ENCODE measurements around the gene MUC3A. TPM values are rescaled to one million over a fixed set of nuclear protein-coding genes. Genes with fewer than 3 reads are reported as not detected.

MUC3A gene
- total and polyA plus RNA-seq, 2 of the 4 experiments (the other 2 are of a cell fraction): 0.05 TPM; not detected in 1

GRCh38 chr7:100967292-100967863 lies 18.0 kb downstream of the MUC3A start:
- no peak for DNase-seq
- H3K4me1 ChIP-seq (ENCODE audit: control insufficient read depth, insufficient read depth, low read length): no peaks in the 10 kb centered on the region
- H3K79me1 ChIP-seq (ENCODE audit: low read depth in 1 of 2, low read length in 2 of 2): no peaks in the 10 kb centered on the region
- H4K8ac ChIP-seq (ENCODE audit: low read depth in 2 of 2, low read length in 2 of 2): no peak overlapping the region
- POLR2A ChIA-PET (ENCODE audit: unreplicated experiment): no interaction called here
- dilution Hi-C loops (cut with HindIII; ENCODE audit: low sequenced_read_pairs, unreplicated experiment): no loop called here
- no peaks in the 10 kb centered on the region; the same call in 1 of the 2 replicates for H4K20me1 ChIP-seq (ENCODE audit: insufficient read depth, low read length)
- H2AK9ac ChIP-seq (replicated peaks; ENCODE audit: low read depth, low read length, poor library complexity): no peak overlapping the region
- no peak overlapping the region for H2BK5ac ChIP-seq (ENCODE audit: low read depth, low read length, poor library complexity, severe bottlenecking)
- BruUV-seq (replicated peaks): no TSS peak
- H3K9me3 ChIP-seq (ENCODE audit: control insufficient read depth, insufficient read depth, low read length): no peaks in the 10 kb centered on the region; the same call in 1 of the 2 replicates
- H3K9ac ChIP-seq (ENCODE audit: low read depth, low read length): no peak overlapping the region
- H3K18ac ChIP-seq (ENCODE audit: low read depth, low read length): no peak overlapping the region
- H3K14ac ChIP-seq (replicated peaks; ENCODE audit: low read depth, low read length): no peak overlapping the region
- no peak overlapping the region for H2BK15ac ChIP-seq (ENCODE audit: low read depth, low read length)
- intact Hi-C loops (cut with micrococcal nuclease): no loop called here
- in situ Hi-C loops (cut with MboI; ENCODE audit: low sequenced_read_pairs): loop anchor here (5.0 to 25.0 kb wide), 2 partner anchors 95 to 495 kb away; no protein-coding TSS in a partner anchor
- H3K56ac ChIP-seq (ENCODE audit: extremely low read depth, insufficient read depth, low read length): no peak overlapping the region
- peaks cover 58% of the 10 kb centered on the region for H3K27me3 ChIP-seq (ENCODE audit: control insufficient read depth, insufficient read depth, low read length)
- no peak for TF ChIP-seq RAD21 (IDR thresholded peaks at IDR 0.05; ENCODE audit: low read length)
- TF ChIP-seq POLR2A (IDR thresholded peaks at IDR 0.05; ENCODE audit: low read depth, low read length): no peak
- no peak for TF ChIP-seq RFX5 (IDR thresholded peaks at IDR 0.05; ENCODE audit: low read depth, low read length)
- no peak for TF ChIP-seq FOS (IDR thresholded peaks at IDR 0.05; ENCODE audit: low read depth, low read length)
- TF ChIP-seq CEBPB (IDR thresholded peaks at IDR 0.05; ENCODE audit: low read depth, low read length): no peak
- TF ChIP-seq CTCF (conservative IDR thresholded peaks at IDR 0.05; ENCODE audit: low read depth, low read length): no peak
- TF ChIP-seq MAFK (IDR thresholded peaks at IDR 0.05; ENCODE audit: low read depth, low read length): no peak
- no peak for TF ChIP-seq CHD1 (IDR thresholded peaks at IDR 0.05; ENCODE audit: low read depth, low read length)
- no peak overlapping the region for H3K4me3 ChIP-seq (ENCODE audit: insufficient read depth, low read depth, low read length)
- no peak for ATAC-seq (ENCODE audit: low read depth)
- no peak overlapping the region for H2BK20ac ChIP-seq (ENCODE audit: low read depth, low read length)
- H3K36me3 ChIP-seq (ENCODE audit: control insufficient read depth, insufficient read depth, low read length): no peaks in the 10 kb centered on the region
- 50% methylated on average over 13 of the region's 13 CpGs; no CpG with 5 or more reads in 1 of the 2 experiments for WGBS, 2 experiments (ENCODE audit: extremely low coverage in 2 of 2, insufficient read length in 1 of 2)
- no peak overlapping the region for H3K23ac ChIP-seq (ENCODE audit: low read depth, low read length)
- no peaks in the 10 kb centered on the region for H3K9me1 ChIP-seq (ENCODE audit: insufficient read depth, low read length)
- CTCF ChIA-PET: interaction anchor here (0.5 kb wide), 1 partner anchor 345 kb away, joined by 3 read pairs; no protein-coding TSS in a partner anchor
- no peak overlapping the region for H3K4ac ChIP-seq (ENCODE audit: low read depth, low read length)
- no peak overlapping the region for H2BK120ac ChIP-seq (ENCODE audit: low read depth, low read length)
- H2AFZ ChIP-seq (replicated peaks; ENCODE audit: low read length, poor library complexity): peak overlapping the region; percentile 45
- no peak overlapping the region for H4K91ac ChIP-seq (ENCODE audit: insufficient read depth, low read depth, low read length)
- no peak overlapping the region for H3K27ac ChIP-seq (ENCODE audit: insufficient read depth, low read length)
- no peak overlapping the region for H4K5ac ChIP-seq (ENCODE audit: low read depth, low read length)
- H3K4me2 ChIP-seq (ENCODE audit: low read depth, low read length): no peak overlapping the region
- H2AK5ac ChIP-seq (ENCODE audit: low read depth, low read length): no peak overlapping the region
